ENCODE data around the gene PCARE. TPM values are rescaled to one million over a fixed set of nuclear protein-coding genes. Genes with fewer than 3 reads are reported as not detected.

Gene PCARE
- total and polyA plus RNA-seq, 2 of the 8 experiments (the other 6 are each of a cell fraction or from before 2014, with no cell fraction given): not detected

- TF ChIP-seq CHD7 (IDR thresholded peaks at IDR 0.05; ENCODE audit: insufficient replicate concordance, low read length) (no peak), HDAC2 (IDR thresholded peaks at IDR 0.05; ENCODE audit: borderline replicate concordance in 1 of 2, low read depth in 2 of 2, low read length in 2 of 2) (no peak), POLR2A (IDR thresholded peaks at IDR 0.05; ENCODE audit: control extremely low read depth in 1 of 2, low read depth in 2 of 2, low read length in 2 of 2) (no peak), SP1 (IDR thresholded peaks at IDR 0.05; ENCODE audit: low read depth, low read length) (no peak), ASH2L (IDR thresholded peaks at IDR 0.05; ENCODE audit: low read length) (no peak), RXRA (IDR thresholded peaks at IDR 0.05; ENCODE audit: insufficient read depth, low read depth, low read length) (no peak), CBX5 (IDR thresholded peaks at IDR 0.05; ENCODE audit: low read depth, low read length) (no peak), CREB1 (IDR thresholded peaks at IDR 0.05) (no peak), USF2 (IDR thresholded peaks at IDR 0.05; ENCODE audit: low read length) (no peak)
Observed at GRCh38 chr2:29117636-29118303, 43.4 kb upstream of the PCARE start (continued).

Measured in H1 (cell line).